Neural cell (in vitro differentiated cells): ENCODE measurements around the gene FBXO7.
A peak's percentile ranks its signal among the peaks of the same experiment; 100 is the strongest.

Source experiments
- EZH2 ChIP-seq: fragments of 200-600, 300-800 bp; shearing (Covaris generic), sonication (generic); IDR thresholded peaks from 2 replicates; pipeline ENCODE4 v1.6.1; 2014; ENCODE audit warnings: antibody characterized with exemption, low read length, borderline replicate concordance, mild to moderate bottlenecking; ENCODE audit not compliant: insufficient read depth, poor library complexity, severe bottlenecking
- POLR2AphosphoS5 ChIP-seq: IDR thresholded peaks from 2 replicates; pipeline ENCODE4 v1.6.1; 2012

DNA sequence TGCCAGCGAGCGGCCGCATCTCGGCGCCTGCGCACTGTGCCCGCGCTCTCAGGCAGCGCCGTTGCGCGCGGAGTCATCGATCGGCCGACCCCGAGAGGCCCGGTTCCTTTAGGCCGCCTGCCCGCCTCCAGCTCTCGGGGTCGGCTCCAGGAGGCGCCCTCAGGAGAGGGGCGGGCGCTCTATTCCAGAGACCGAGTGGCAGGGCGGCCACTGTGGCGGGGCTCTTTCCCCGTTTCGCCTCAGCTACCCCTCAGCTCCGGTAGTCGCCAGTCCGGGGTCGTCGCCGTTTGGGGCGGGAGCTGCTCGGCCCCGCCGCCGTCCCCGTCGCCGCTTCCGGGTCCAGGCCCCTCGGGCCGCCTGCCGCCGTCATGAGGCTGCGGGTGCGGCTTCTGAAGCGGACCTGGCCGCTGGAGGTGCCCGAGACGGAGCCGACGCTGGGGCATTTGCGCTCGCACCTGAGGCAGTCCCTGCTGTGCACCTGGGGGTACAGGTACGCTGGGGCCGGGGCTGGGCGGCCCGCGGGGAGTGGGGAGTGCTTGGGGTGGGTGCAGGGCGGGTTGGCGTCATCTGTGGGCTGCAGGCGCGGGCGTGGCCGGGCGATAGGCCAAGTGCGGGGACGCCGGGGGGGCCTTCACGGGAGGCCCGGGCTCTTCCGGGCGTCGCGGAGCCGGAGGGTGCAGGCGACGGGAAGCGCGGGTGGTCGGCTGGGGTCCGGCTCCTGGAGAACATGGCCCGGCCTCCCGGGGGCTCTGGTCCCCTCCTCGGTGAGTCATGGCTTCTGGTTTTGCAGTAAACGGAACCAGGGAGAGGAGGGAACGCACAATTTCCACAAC is at the start of gene FBXO7:
- TF ChIP-seq POLR2AphosphoS5 (peak; percentile 72), EZH2 (no peak)
